CD4-positive, alpha-beta T cell treated with Interleukin-6 for 4 hours (primary cell): ENCODE data around the gene SHOX.
"Not testable (repeated sequence)": the region's sequence is repeated elsewhere in the genome, so short reads cannot be mapped to it uniquely, and the experiment has no call there.

ENCODE experiments used
- DNase-seq: peaks from one replicate; pipeline ENCODE4 v3.0.0-alpha.2; 2020; ENCODE audit warnings: mixed read lengths

The SHOX gene

DNA sequence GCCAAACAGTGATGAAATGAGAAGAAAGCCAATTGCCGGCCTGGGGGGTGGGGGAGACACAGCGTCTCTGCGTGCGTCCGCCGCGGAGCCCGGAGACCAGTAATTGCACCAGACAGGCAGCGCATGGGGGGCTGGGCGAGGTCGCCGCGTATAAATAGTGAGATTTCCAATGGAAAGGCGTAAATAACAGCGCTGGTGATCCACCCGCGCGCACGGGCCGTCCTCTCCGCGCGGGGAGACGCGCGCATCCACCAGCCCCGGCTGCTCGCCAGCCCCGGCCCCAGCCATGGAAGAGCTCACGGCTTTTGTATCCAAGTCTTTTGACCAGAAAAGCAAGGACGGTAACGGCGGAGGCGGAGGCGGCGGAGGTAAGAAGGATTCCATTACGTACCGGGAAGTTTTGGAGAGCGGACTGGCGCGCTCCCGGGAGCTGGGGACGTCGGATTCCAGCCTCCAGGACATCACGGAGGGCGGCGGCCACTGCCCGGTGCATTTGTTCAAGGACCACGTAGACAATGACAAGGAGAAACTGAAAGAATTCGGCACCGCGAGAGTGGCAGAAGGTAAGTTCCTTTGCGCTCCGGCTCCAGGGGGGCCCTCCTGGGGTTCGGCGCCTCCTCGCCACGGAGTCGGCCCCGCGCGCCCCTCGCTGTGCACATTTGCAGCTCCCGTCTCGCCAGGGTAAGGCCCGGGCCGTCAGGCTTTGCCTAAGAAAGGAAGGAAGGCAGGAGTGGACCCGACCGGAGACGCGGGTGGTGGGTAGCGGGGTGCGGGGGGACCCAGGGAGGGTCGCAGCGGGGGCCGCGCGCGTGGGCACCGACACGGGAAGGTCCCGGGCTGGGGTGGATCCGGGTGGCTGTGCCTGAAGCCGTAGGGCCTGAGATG, at the start of gene SHOX:
Gene SHOX, plus strand, starts transcription at position 180 of the 885 bp plus-strand sequence. Its CDS starts 107 bp downstream, at position 287.
- no peak for DNase-seq

GRCh38 chrX:581066-581465, 49.5 kb upstream of the SHOX start:
- DNase-seq: no peak

DNA sequence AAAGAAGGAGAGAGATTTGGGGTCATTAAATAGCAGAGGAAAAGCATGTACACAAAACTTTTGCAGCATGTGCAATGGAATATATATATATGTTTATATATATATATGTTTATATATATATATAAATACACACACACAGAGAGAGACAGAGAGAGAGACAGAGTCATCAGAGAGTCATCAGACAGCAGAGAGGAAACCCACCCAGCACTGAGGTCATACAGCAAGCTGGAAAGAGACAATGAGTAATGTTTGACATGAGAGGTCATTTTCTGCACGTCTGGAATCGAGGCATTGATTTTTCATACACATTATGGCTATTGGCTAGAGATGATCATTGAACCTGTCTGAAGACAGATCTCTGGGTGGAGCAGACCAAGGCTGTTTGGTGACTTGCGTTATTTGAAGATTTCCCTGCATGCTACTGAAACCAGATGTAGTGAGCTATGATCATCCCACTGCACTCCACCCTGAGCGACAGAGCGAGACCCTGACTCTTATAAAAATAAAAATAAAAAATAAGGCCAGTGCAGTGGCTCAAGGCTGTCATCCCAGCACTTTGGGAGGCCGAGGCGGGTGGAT, 48.8 kb upstream of the SHOX start:
- DNase-seq: no peak

- no peak for DNase-seq
These were observed 46.0 kb upstream of the SHOX start for GRCh38 chrX:584572-584971.

GRCh38 chrX:585115-585808, 45.3 kb upstream of the SHOX start:
- DNase-seq: no peak

GRCh38 chrX:586351-586750, 44.2 kb upstream of the SHOX start:
- no peak for DNase-seq

DNA sequence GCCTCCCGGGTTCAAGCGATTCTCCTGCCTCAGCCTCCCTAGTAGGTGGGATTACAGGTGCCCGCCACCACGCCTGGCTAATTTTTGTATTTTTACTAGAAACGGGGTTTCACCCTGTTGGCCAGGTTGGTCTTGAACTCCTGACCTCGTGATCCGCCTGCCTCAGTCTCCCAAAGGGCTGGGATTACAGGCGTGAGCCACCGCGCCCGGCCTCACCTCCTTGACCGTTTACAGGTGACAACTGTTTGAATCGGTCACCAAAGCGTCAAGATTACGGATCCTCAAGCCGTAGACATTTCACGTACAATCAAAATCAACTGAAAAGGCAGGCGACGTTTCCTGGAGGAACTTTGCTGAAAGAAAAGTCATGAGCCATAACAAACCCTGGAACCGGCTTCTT, 41.3 kb upstream of the SHOX start:
- not testable (repeated sequence) for DNase-seq

DNA sequence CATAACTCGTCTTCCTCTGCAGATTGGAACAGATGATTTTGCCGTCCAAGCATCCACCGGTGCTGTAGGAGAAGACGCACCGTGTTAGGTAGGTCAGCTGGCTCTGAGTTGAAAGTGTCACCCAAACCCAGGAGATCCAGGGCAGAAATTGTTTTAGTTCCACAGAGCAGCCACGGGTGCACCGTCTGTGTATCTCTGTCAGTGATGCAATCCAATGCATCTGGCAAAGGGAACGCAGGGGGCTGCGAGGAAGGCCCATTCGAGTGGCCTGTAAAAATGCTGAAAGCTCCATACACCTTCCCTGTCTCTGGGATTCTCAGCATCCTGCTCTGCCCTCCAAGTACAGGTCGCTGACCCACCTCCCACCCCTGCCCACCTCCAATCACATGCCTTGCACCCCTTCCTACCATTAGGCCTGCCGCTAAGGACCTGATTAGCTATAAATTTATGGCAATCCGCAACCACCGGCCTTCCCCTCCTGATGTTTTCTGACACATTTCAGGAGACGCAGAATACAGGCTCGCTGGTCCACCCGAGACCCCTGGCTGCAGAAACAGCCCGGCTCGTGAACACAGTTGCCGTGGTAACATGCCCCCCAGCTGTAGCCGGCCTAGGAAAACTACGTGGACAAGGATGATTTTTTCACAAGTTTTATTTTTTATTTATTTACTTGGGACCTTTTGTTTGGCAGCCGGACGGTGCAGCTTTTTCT, 39.7 kb upstream of the SHOX start:
- DNase-seq: no peak

- no peak for DNase-seq
These were observed 30.5 kb upstream of the SHOX start for GRCh38 chrX:599837-600715.

DNA sequence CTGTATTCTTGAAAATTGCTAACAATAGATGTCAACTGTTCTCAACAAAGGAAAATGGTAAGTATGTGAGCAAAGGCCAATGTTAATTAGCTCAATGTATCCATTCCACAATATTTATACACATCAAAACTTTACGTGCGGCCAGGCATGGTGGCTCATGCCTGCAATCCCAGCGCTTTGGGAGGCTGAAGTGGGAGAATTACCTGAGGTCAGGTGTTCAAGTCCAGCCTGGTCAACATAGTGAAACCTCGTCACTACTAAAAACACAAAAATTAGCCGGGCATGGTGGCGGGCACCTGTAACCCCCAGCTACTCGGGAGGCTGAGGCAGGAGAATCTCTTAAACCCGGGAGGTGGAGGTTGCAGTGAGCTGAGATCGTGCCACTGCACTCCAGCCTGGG, 27.6 kb upstream of the SHOX start:
- DNase-seq: not testable (repeated sequence)

- not testable (repeated sequence) for DNase-seq
These were observed 26.0 kb upstream of the SHOX start for GRCh38 chrX:604616-605015.

GRCh38 chrX:608088-608487, 22.5 kb upstream of the SHOX start:
- not testable (repeated sequence) for DNase-seq

- no peak for DNase-seq
These were observed 16.5 kb upstream of the SHOX start for GRCh38 chrX:614136-614535.

DNA sequence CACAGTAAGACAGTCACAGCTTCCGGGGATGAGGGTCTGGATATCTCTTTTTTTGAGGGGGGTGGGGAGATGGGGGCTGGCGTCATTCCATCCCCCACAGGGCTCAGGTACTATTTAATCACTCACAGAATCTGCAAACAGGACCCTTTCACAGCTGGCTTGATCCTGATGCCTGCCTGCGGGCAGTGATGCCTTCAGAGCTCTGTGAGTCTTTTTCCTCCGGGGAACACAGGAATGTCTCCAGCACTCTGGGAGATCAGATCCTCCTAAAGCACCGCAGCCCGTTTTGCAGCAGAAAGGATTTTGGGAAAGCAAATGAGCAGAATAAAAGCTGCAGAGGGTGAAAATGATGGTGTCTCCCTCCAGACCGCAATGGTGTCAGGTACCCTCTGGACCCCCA, 13.2 kb upstream of the SHOX start:
- no peak for DNase-seq

GRCh38 chrX:617891-618290, 12.7 kb upstream of the SHOX start:
- DNase-seq: no peak

GRCh38 chrX:618304-618703, 12.3 kb upstream of the SHOX start:
- DNase-seq: not testable (repeated sequence)

DNA sequence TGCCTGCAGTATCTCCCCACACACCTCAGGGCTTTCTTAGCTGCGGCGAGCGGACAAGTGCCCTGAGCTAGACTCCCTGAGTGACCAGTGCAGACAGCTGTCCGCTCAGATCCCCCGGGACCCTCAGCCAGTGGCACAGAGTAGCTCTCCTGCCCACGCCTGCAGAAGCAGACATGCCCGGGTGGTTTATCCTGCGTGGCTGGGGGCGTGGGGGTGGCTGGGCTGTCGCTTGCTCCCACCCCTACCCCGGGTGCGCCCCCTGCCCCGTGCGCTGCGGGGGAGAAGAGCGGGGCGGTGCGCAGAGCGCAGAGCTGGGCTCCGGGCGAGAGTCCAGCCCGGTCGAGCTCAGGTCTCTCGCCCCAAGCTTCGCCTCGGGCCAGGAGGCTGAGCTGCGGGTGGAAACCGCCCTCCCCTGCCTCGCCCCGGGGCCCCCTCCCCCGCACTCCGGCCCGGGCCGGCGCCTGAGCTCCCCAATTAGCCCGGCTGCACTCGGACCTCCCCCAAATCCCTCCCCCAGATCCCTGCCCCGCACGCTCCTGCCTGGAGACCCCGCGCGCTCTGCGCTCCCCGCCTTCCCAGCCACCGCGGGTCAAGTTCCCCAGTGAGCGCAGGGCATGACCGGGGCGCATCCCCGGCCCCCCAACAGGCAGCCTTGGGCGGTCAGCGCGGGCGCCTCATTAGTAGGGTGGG, 11.7 kb upstream of the SHOX start:
- DNase-seq: no peak

- no peak for DNase-seq
These were observed 11.2 kb upstream of the SHOX start for GRCh38 chrX:619451-619811.

DNA sequence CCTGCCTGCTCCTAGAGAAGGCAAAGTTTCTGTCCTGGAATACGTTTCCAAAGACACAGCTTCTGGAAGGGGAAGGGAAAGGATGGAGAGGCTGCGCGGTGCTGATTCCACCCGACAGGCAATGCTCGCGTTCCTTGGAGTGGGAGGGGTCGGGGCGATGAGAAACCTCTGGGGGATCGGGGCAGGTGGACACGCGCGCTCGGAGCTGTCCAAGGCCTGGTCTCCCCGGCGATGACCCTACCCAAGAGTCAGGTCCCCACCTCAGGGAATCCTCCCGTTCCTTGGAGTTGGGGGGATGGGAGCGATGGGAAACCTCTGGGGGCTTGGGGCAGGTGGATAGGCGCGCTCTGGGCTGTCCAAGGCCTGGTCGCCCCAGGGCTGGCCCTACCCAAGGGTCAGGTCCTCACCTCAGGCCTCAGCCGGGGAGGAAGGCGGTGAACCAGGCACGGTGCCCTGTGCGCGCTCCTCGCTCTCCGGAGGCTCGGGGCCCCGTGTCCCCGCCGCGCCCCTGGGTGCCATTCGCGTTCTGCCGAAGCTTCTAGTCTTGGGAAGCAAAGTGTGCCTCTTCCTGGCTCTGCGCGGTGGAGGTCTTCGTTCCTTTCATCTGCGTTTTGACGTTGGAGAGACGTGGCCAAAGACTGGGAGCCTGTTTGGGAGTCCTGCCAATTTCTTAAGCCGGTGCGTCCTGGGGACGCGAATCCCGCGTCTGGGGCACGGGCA, 10.6 kb upstream of the SHOX start:
- no peak for DNase-seq

DNA sequence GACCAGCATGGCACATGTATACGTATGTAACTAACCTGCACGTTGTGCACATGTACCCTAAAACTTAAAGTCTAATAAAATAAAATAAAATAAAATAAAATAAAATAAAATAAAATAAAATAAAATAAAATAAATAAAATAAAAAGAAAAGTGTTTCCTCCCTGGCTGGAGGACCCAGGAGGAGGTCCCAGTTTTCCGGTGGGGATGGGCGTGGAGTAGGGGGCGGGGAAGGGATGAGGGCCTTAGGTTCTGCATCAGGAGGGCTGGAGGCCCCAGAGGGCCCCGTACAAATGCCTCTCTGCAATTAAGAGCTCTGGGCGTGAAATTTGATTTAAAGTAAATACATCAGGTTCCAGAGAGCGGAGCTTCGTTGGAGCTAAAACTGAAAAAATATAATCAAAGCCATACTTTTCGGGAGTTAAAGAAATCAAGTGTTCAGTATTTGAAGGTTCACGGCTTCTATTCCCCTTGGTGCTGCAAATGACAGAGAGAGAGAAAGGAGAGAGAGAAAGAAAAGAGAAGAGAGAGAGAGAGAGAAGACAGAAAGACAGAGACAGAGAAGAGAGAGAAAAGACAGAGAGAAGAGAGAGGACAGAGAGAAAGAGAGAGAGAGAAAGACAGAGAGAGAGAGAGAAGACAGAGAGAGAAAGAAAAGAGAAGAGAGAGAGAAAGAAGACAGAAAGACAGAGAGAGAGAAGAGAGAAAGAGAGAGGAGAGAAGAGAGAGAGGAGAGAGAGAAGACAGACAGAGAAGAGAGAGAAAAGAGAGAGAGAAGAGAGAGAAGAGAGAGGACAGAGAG, 8.7 kb upstream of the SHOX start:
- no peak for DNase-seq
